Measurements from ENCODE around the gene GPX7. TPM values are rescaled to one million over a fixed set of nuclear protein-coding genes. Genes with fewer than 3 reads are reported as not detected.

GPX7 gene
- total RNA-seq, 1 donor from 2014 or later = 12.7 TPM

GRCh38 chr1:52580283-52580682 lies 21.9 kb upstream of the GPX7 start:
- intact Hi-C loops (cut with DNase I) = no loop called here
- DNase-seq (ENCODE audit: low spot score) = no peak

DNA sequence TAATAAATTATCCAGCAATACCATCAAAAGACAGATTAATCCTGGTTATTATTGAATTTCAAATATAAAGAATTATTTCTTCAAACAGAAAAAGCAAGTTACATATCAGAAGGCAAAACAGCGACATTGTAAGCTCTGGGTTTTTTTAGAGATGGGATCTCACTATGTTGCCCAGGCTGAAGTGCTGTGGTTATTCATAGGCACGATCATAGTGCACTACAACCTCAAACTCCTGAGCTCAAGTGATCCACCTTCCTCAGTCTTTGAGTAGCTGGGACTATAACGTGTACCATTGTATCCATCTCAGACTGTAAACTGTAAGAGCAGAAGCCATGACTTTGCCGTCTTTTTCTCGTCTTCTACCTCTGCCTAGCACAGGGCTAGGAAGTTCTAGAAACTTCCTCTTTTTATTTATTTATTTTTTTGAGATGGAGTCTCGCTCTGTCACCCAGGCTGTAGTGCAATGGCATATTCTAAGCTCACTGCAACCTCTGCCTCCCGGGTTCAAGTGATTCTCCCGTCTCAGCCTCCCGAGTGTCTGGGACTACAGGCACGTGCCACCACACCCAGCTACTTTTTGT lies 20.0 kb upstream of the GPX7 start:
- no peak for DNase-seq (ENCODE audit: low spot score)
- intact Hi-C loops (cut with DNase I) = no loop called here

DNA sequence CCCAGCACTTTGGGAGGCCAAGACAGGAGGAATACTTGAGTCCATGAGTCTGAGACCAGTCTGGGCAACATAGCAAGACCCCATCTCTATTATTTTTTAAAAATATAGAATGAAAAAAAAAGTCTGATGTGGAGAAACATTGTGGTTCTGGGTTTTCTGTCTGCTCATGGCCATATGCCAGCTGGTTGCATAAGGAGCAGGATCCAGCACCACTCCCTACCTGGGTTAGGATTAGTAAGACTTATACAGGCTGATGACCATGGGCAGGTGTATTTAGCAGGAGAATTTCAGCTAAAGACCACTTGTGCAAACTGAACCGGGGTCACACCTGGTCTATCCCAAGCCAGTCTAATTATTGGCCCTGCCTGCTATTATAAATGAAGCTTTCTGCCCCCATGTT lies 16.7 kb upstream of the GPX7 start:
- DNase-seq (ENCODE audit: low spot score) = no peak
- intact Hi-C loops (cut with DNase I) = no loop called here

DNA sequence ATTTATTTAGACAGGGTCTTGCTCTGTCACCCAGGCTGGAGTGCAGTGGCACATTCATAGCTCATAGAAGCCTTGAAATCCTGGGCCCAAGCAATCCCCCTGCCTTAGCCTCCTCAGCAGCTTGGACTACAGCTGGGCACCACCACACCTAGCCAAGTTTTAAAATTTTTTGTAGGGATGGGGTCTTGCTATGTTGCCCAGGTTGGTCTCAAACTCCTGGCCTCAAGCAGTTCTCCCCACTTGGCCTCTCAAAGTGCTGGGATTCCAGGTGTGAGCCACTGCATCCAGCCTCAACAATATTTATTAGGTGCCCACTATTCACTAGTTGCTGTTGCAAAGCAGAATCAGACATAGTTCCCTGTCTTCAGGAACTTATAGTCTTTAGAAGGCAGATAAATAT lies 14.1 kb upstream of the GPX7 start:
- intact Hi-C loops (cut with DNase I) = no loop called here
- DNase-seq (ENCODE audit: low spot score) = no peak

- DNase-seq (ENCODE audit: low spot score) = no peak
- intact Hi-C loops (cut with DNase I) = no loop called here
Observed at GRCh38 chr1:52588535-52588934, 13.6 kb upstream of the GPX7 start.

- intact Hi-C loops (cut with DNase I) = no loop called here
- no peak for DNase-seq (ENCODE audit: low spot score)
Observed at GRCh38 chr1:52590266-52590665, 11.9 kb upstream of the GPX7 start.

DNA sequence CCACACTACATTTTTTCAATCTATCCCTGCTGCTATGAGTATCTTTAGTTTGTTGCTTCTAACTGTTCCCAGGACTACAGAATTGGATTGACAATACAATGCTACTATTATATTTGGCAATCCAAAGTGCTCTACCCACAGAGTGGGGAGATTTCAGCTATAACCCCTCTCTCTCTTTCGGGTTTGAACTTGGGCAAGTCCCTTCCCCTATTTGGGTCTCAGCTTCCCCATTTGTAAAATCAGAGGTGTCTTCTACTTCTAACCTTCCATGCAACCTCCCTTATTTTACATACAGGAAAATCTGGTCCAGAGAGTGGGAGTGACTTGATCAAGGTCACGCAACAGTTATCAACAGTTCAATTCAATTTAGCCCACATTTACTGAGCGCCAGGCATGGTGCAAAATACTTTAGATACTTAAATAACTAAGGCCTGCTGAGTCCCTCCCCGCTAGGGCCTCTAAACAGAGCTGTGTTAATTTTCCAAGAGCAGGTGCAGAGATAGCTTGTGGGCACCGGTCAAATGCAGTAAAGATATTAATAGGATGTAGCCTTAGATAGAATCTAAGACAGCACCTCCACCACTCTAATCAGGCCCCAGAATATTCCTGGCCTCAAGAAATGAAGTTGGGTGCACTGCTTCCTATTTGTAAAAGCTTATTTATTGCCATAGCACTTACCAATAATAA lies 9.4 kb upstream of the GPX7 start:
- intact Hi-C loops (cut with DNase I) = no loop called here
- no peak for DNase-seq (ENCODE audit: low spot score)

DNA sequence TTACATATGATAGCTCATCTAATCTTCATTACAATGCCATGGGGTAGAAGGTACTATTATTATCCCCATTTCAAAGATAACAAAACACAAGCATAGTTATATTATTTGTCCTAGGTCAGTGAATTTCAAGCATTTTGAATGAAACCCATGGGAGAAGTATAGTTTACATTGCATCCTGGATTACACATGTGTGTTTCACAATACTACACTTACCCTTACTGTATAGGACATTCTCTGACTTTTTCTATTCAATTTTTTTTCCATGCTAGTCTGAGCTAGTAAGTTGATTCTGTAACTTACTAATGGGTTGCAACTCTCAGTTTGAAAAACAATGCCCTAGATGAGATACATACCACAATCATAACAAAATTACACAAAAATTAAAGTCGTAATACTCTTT lies 8.7 kb upstream of the GPX7 start:
- no peak for DNase-seq (ENCODE audit: low spot score)
- intact Hi-C loops (cut with DNase I) = no loop called here

DNA sequence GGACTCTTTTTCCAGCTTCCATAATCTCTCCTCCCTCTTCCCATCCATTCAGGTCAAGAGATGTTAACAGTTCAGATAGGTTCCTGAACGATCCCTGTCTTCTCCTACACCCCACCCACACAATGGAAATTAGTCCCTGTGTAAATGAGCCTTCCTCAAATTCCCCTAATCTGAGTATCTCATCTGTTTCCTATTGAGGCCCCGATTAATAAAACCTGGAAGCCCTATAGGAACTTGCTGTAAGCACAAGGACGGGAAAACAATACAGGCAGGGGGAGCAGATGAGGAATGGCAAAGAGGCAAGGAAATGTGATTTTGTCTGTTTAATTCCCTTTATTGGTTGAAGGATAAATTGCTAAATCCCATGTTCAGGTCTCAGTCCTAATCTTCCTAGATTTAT lies 7.1 kb upstream of the GPX7 start:
- intact Hi-C loops (cut with DNase I) = no loop called here
- DNase-seq (ENCODE audit: low spot score) = no peak

GRCh38 chr1:52597912-52598311 lies 4.3 kb upstream of the GPX7 start:
- no peak for DNase-seq (ENCODE audit: low spot score)
- intact Hi-C loops (cut with DNase I) = no loop called here

DNA sequence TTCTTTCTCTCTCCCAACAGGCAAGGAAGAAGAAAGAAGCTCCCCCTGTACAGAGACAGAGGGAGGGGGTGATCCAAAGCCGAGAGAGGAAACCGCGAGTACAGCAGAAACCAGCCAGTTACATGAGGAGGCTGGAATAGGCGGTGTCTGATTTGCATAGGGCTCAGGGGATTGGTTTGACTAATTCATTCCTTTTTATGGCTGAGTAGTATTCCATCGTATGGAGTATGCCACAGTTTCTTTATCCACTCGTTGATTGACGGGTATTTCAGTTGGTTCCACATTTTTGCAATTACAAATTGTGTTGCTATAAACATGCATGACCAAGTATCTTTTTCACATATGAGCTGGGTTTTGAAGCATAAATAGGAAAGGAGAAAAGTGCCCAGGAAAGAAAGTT lies 3.4 kb upstream of the GPX7 start:
- no peak for DNase-seq (ENCODE audit: low spot score)
- intact Hi-C loops (cut with DNase I) = no loop called here

DNA sequence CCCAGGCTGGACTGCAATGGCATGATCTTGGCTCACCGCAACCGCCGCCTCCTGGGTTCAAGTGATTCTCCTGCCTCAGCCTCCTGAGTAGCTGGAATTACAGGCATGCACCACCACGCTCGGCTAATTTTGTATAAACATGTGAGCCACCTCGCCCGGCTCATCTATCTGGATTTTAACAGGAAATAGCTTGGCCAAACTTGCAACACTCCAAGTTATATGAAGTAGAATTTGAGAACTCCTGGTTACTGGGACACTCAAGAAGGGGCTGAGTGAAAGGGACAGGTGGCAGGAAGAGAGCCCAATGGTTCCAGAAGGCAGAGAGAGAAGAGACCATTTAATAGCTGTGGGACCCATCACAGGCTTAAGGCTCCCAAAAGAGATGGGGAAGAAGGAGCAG lies 2.9 kb upstream of the GPX7 start:
- DNase-seq (ENCODE audit: low spot score) = no peak

DNA sequence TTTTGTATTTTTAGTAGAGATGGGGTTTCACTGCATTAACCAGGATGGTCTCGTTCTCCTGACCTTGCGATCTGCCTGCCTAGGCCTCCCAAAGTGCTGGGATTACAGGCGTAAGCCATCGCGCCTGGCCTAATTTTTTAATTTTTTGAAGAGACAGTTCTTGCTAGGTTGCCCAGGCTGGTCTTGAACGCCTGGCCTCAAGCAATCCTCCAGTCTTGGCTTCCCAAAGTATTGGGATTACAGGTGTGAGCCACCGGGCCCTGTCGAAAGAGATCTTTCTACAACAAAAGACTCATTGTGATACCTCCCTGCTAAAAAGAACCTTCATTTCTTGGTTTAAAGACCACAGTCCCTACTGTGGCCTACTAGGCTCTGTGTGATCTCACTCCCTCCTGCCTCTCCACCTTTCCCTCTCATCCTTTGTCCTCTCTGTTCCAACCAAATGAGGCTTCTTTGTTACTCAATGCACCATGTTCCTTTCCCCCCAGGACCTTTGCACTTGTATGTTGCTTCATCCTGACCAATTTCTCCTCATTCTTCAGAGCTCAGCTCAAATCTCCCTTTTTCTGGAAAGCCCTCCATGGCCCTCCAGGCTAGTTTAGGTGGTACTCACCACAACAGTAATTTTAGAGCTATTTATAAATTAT lies 1.5 kb upstream of the GPX7 start:
- intact Hi-C loops (cut with DNase I) = loop anchor here (5.0 kb wide), 1 partner anchor 198 kb away; the partner anchor contains the start of genes ORC1 and PRPF38A

More for the DNA sequence above, 2.9 kb upstream of the GPX7 start:
- intact Hi-C loops (cut with DNase I) = no loop called here

GRCh38 chr1:52601519-52601918 lies 652 bp upstream of the GPX7 start:
- intact Hi-C loops (cut with DNase I) = loop anchor here (5.0 kb wide), 1 partner anchor 199 kb away; the partner anchor contains the start of genes ORC1 and PRPF38A
- DNase-seq (ENCODE audit: low spot score) = no peak

More for the DNA sequence above, 1.5 kb upstream of the GPX7 start:
- DNase-seq (ENCODE audit: low spot score) = no peak

- intact Hi-C loops (cut with DNase I) = loop anchor here (2.0 to 5.0 kb wide), 2 partner anchors 48 to 201 kb away; partner anchors contain the start of genes ORC1 and PRPF38A
Observed at GRCh38 chr1:52602856-52603600, 857 bp downstream of the GPX7 start.

GRCh38 chr1:52603630-52604029 lies 1.5 kb downstream of the GPX7 start:
- no peak for DNase-seq (ENCODE audit: low spot score)
- intact Hi-C loops (cut with DNase I) = loop anchor here (2.0 to 5.0 kb wide), 2 partner anchors 49 to 201 kb away; partner anchors contain the start of genes ORC1 and PRPF38A

More at GRCh38 chr1:52602856-52603600, 857 bp downstream of the GPX7 start:
- DNase-seq (ENCODE audit: low spot score) = no peak

GRCh38 chr1:52604063-52604770 lies 2.0 kb downstream of the GPX7 start:
- no peak for DNase-seq (ENCODE audit: low spot score)
- intact Hi-C loops (cut with DNase I) = loop anchor here (5.0 kb wide), 1 partner anchor 202 kb away; the partner anchor contains the start of genes ORC1 and PRPF38A

DNA sequence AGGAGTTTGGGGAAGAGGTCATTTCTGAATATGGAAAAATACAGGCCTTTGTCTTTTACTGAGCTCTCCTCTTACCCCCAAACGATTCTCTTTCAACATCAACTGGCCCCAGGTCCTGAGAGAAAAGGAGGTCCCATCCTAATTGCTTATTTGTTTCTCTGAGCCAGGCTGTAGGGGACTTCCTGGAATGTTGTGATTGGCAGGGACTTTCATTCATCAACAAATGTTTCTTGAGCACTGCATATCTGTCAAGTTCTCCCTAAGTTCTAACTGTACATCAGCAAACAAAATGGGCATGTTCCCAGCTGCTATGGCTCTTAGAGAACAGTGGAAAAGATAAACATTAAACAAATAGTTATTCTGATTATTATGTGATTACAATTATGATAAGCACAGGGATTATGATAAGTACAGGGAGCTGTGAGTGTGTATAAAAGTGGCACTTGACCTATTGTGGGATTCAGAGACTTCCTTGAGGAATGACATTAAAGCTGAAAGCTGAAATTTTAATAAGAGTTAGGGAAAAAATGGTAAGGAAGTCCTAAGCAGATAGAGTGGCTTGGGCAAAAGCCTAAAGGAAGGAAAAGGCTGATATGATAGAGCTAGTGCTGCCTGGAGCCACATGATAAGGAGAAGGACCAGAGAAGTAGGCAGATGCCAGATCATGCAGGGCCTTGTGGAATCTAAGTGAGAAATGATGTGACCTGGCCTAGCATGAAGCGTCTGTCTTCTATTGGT lies 11.6 kb downstream of the GPX7 start:
- DNase-seq (ENCODE audit: low spot score) = no peak
- intact Hi-C loops (cut with DNase I) = no loop called here

DNA sequence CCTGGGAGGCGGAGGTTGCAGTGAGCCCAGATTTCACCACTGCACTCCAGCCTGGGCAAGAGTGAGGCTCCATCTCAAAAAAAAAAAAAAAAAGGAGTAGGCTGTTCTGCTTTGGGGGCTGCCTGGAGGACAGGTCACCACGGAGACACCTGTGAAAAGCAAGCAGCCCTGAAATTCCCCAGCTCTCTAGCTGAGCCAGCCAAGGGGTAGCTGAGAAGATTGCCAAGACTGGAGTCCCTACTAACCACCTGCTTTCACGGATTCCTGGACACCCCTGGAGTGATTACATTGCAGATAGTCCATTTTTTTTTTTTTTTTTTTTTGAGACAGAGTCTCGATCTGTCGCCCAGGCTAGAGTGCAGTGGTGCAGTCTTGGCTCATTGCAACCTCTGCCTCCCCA lies 12.5 kb downstream of the GPX7 start:
- no peak for DNase-seq (ENCODE audit: low spot score)
- intact Hi-C loops (cut with DNase I) = no loop called here

Measured in cardiac septum (tissue), 1 donor.